Daoy (cell line): ENCODE measurements around the gene DEK. TPM values are rescaled to one million over a fixed set of nuclear protein-coding genes. Genes with fewer than 3 reads are reported as not detected.
"Not testable (repeated sequence)": the region's sequence is repeated elsewhere in the genome, so short reads cannot be mapped to it uniquely, and the experiment has no call there.

ENCODE experiments used
- DNase-seq: peaks from one replicate; pipeline ENCODE4 v3.0.0-alpha.2; 2015; ENCODE audit warnings: low read depth
- total RNA-seq: library from RNA; depleted of rRNA; stranded (reverse); fragments of >200 nt; shearing (Covaris generic); gene quantifications from 2 replicates; pipeline ENCODE4 v1.2.3, GENCODE V29; 2014; rRNA removed

The DEK gene
- total RNA-seq, 1 experiment from 2014 or later, result 320 TPM

GRCh38 chr6:18204691-18205090 is 59.6 kb downstream of the DEK start:
- DNase-seq, result no peak

DNA sequence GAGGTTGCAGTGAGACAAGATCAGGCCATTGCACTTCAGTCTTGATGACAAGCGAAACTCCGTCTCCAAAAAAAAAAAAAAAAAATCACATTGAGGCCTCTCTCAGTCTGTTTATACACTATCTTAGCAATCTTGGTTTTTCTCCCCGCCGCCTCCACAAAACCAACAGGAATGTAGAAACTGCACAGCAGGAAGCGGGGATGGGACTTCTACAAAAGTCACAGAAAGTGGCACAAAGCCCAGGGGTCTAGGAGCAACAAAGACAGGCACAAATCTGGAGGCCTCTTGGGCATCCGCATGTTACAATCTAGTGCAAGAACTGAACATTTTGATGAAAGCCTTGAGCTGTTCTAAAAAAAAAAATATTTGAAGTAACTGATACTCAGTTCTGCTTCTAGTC is 60.5 kb downstream of the DEK start:
- DNase-seq, result no peak

DNA sequence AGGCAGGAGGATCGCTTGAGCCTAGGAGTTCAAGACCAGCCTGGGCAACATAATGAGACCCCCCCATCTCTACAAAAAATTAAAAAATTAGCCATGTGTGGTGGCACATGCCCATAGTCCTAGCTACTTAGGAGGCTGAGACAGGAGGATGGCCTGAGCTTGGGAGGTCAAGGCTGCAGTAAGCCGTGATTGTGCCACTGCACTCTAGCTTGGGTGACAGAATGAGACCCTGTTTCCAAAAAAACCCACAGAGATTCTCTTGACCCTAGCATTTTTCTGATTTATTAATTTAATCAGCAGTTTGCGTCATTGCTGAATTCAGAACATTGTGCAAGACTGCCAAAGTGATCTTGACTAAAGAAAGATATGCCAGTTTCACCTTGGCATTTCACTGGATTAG is 72.3 kb downstream of the DEK start:
- DNase-seq, result no peak

DNA sequence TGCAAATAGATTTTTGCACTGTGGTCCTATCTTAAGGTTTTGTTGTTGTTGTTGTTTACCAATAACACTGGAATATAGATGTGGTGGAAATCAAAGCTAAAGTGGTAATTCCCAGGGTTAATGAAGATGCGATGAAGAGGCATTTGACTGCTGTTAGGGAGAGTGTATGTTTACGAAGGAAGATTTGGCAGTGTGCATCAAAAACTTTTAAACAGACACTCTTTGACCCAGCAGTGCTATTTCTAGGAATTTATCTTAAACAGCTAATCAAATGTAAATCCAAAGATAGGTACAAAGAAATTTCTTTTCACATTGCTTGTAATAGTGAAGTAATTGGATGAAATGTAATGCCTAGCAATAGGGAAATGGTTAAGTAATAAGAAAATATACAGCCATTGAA is 75.1 kb downstream of the DEK start:
- no peak for DNase-seq

DNA sequence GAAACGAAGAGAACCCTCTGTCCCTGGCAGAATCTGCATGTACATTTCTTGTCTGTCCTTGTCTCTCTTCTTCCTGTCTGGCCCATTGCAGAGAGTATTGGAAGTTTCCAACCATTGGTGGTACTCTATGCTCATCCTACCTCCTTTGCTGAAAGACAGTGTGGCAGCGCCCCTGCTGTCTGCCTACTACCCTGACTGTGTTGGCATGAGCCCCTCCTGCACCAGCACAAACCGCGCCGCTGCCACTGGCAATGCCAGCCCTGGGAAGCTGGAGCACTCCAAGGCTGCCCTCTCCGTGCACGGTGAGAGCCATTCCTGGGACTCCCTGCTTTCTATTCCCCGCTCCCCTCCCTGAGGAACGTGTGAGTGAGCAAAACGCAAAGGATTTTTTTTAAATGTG is 76.6 kb downstream of the DEK start:
- DNase-seq, result no peak

GRCh38 chr6:18186540-18187250 is 77.6 kb downstream of the DEK start:
- DNase-seq, result no peak

- no peak for DNase-seq
Observed at GRCh38 chr6:18186033-18186432, 78.3 kb downstream of the DEK start.

DNA sequence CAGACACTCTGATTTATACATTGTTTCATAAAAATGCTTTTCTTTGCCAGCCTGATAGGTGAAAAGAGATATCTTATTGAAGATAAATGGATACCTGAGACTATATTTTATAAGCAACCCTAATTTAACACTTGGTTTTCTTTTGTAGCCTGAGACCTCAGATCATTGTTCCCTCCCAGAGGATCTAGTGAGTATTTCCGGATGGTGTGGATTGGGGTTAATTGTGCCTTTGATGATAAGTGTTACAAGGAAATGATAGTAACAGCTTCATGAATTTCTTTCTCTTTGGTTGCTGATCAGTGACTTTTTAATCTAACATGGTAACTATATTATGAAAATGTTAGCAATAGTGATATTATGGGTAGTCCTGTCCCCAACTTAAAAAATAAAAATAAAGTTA is 78.7 kb downstream of the DEK start:
- no peak for DNase-seq

- DNase-seq, result no peak
Observed at GRCh38 chr6:18183766-18184165, 80.6 kb downstream of the DEK start.

- DNase-seq, result no peak
Observed at GRCh38 chr6:18182568-18182967, 81.8 kb downstream of the DEK start.

- no peak for DNase-seq
Observed at GRCh38 chr6:18179770-18180356, 84.5 kb downstream of the DEK start.

DNA sequence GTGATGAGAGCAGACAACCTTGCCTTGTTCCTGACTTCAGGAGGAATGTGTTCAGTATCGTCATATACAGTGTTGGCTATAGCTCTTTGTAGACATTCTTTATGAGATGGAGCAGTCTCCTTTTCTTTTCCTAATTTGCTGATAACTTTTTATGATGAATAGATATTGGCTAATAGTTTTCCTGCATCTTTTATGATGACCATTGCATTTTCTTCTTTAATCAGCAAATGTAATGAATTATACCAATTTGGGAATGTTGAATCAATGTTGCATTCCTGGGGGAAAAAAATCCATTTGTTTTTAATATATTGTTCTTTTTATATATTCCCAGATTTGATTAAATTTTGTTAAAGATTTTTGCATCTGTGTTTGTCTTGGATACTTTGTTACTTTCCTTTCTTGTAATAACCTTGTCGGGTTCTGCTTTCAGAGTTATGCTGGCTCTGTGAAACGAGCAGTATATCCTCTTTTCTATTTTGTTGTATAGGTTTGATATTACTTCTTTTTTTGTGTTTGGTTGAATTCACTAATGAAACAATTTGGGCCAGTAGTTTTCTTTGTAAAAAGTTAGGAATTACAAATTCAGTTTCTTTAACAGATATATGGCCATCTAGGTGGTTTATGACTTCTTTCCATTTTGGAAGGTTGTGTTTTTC is 85.2 kb downstream of the DEK start:
- no peak for DNase-seq

GRCh38 chr6:18177286-18177965 is 86.9 kb downstream of the DEK start:
- no peak for DNase-seq

GRCh38 chr6:18176198-18176597 is 88.1 kb downstream of the DEK start:
- DNase-seq, result not testable (repeated sequence)

Other genes starting within 250 kb of the DEK start
- gene NHLRC1, start 141.9 kb downstream of the DEK start, total RNA-seq, result 2.6 and 2.7 TPM in 2 replicates
- gene TPMT, start 109.5 kb downstream of the DEK start, total RNA-seq, result 26.7 and 34.1 TPM in 2 replicates
- 14.3 and 17.4 TPM in 2 replicates for gene KDM1B, start 109.1 kb downstream of the DEK start, total RNA-seq
- gene RNF144B, start 122.8 kb upstream of the DEK start, total RNA-seq, result 2.3 and 4.3 TPM in 2 replicates